Karpas-422 (cell line): ENCODE measurements around the gene HS6ST1. TPM values are rescaled to one million over a fixed set of nuclear protein-coding genes. Genes with fewer than 3 reads are reported as not detected.
"Not testable (repeated sequence)": the region's sequence is repeated elsewhere in the genome, so short reads cannot be mapped to it uniquely, and the experiment has no call there.

Experiments
- DNase-seq: peaks from one replicate; pipeline ENCODE4 v3.0.0-alpha.2; 2015
- H2AFZ ChIP-seq: fragments of 200-600 bp; sonication (generic); 2 replicates; pipeline ENCODE4 v1.6.1; 2014; ENCODE audit warnings: antibody characterized with exemption, low read length, mixed read lengths
- H3K27ac ChIP-seq: fragments of 200-600 bp; sonication (generic); 2 replicates; pipeline ENCODE4 v1.5.1; 2014; ENCODE audit warnings: mild to moderate bottlenecking, low read length, moderate library complexity
- H3K27me3 ChIP-seq: fragments of 200-600 bp; sonication (generic); 2 replicates; pipeline ENCODE4 v1.6.1; 2014; ENCODE audit warnings: low read length, mixed read lengths
- H3K36me3 ChIP-seq: fragments of 200-600 bp; sonication (generic); 2 replicates; pipeline ENCODE4 v1.6.1; 2014; ENCODE audit warnings: low read length, mixed read lengths; ENCODE audit not compliant: insufficient read depth
- H3K4me1 ChIP-seq: fragments of 200-600 bp; sonication (generic); 2 replicates; pipeline ENCODE4 v1.6.1; 2014; ENCODE audit warnings: mild to moderate bottlenecking, low read length, mixed read lengths
- H3K4me2 ChIP-seq: fragments of 200-600 bp; sonication (generic); 2 replicates; pipeline ENCODE4 v1.6.1; 2014; ENCODE audit warnings: low read length, low read depth, mild to moderate bottlenecking; ENCODE audit not compliant: poor library complexity, severe bottlenecking
- H3K4me3 ChIP-seq: fragments of 200-600 bp; sonication (generic); 2 replicates; pipeline ENCODE4 v1.5.1; 2014; ENCODE audit warnings: mild to moderate bottlenecking, antibody characterized with exemption, low read length, mixed read lengths
- H3K79me2 ChIP-seq: fragments of 200-600 bp; sonication (generic); 2 replicates; pipeline ENCODE4 v1.6.1; 2014; ENCODE audit warnings: mild to moderate bottlenecking, low read length, mixed read lengths
- H3K9ac ChIP-seq: fragments of 200-600 bp; sonication (generic); 2 replicates; pipeline ENCODE4 v1.6.0; 2014; ENCODE audit warnings: low read length
- H3K9me2 ChIP-seq: fragments of 200-600 bp; sonication (generic), shearing (Covaris generic); replicated peaks from 2 replicates; pipeline ENCODE4 v1.6.0; 2014; ENCODE audit warnings: mild to moderate bottlenecking, low read length, moderate library complexity; ENCODE audit not compliant: insufficient read depth
- H3K9me3 ChIP-seq: fragments of 300-700, 200-600 bp; sonication (generic); 2 replicates; pipeline ENCODE4 v1.6.1; 2014; ENCODE audit warnings: low read length, mixed read lengths
- H4K20me1 ChIP-seq: fragments of 200-600 bp; sonication (generic); 2 replicates; pipeline ENCODE4 v1.6.1; 2014; ENCODE audit warnings: mild to moderate bottlenecking, antibody characterized with exemption, low read length, low read depth; ENCODE audit not compliant: insufficient read depth
- total RNA-seq: library from RNA; depleted of rRNA; stranded (reverse); fragments of >200 nt; shearing (Covaris generic); gene quantifications from 2 replicates; pipeline ENCODE4 v1.2.3, GENCODE V29; 2014; ENCODE audit warnings: low replicate concordance

Gene HS6ST1
- total RNA-seq, 1 experiment from 2014 or later: 3.3 TPM

GRCh38 chr2:128265608-128265993, 53.1 kb downstream of the HS6ST1 start:
- H4K20me1 ChIP-seq, H2AFZ ChIP-seq, H3K9me2 ChIP-seq, H3K4me1 ChIP-seq, DNase-seq, H3K27me3 ChIP-seq, H3K9ac ChIP-seq, H3K36me3 ChIP-seq, H3K4me2 ChIP-seq, H3K79me2 ChIP-seq, H3K9me3 ChIP-seq, H3K27ac ChIP-seq, H3K4me3 ChIP-seq: not testable (repeated sequence)

GRCh38 chr2:128264881-128265607, 53.6 kb downstream of the HS6ST1 start:
- H3K9me3 ChIP-seq: no peaks in the 10 kb centered on the region
- H2AFZ ChIP-seq: no peak overlapping the region
- H3K4me1 ChIP-seq: no peaks in the 10 kb centered on the region
- H3K79me2 ChIP-seq: no peaks in the 10 kb centered on the region
- no peaks in the 10 kb centered on the region for H3K27me3 ChIP-seq
- H3K9me2 ChIP-seq: no peaks in the 10 kb centered on the region
- no peaks in the 10 kb centered on the region for H4K20me1 ChIP-seq
- H3K27ac ChIP-seq: no peak overlapping the region
- no peak overlapping the region for H3K9ac ChIP-seq
- DNase-seq: no peak
- no peaks in the 10 kb centered on the region for H3K36me3 ChIP-seq
- no peak overlapping the region for H3K4me3 ChIP-seq
- no peak overlapping the region for H3K4me2 ChIP-seq

GRCh38 chr2:128263902-128264331, 54.8 kb downstream of the HS6ST1 start:
- Histone ChIP-seq H3K4me3 (no peak overlapping the region), H3K9ac (no peak overlapping the region), H3K9me3 (no peaks in the 10 kb centered on the region), H4K20me1 (no peaks in the 10 kb centered on the region), H3K79me2 (no peaks in the 10 kb centered on the region), H3K9me2 (no peaks in the 10 kb centered on the region), H3K27ac (no peak overlapping the region), H3K4me2 (no peak overlapping the region), H3K36me3 (no peaks in the 10 kb centered on the region), H2AFZ (no peak overlapping the region), H3K4me1 (no peaks in the 10 kb centered on the region), H3K27me3 (no peaks in the 10 kb centered on the region)
- no peak for DNase-seq

GRCh38 chr2:128262315-128263253, 56.1 kb downstream of the HS6ST1 start:
- no peak overlapping the region for H2AFZ ChIP-seq
- H3K79me2 ChIP-seq: no peaks in the 10 kb centered on the region
- H3K4me3 ChIP-seq: no peak overlapping the region
- no peaks in the 10 kb centered on the region for H3K9me2 ChIP-seq
- DNase-seq: no peak
- no peak overlapping the region for H3K4me2 ChIP-seq
- no peak overlapping the region for H3K27ac ChIP-seq
- H4K20me1 ChIP-seq: no peaks in the 10 kb centered on the region
- no peaks in the 10 kb centered on the region for H3K36me3 ChIP-seq
- H3K4me1 ChIP-seq: no peaks in the 10 kb centered on the region
- no peaks in the 10 kb centered on the region for H3K9me3 ChIP-seq
- no peaks in the 10 kb centered on the region for H3K27me3 ChIP-seq
- no peak overlapping the region for H3K9ac ChIP-seq

- no peaks in the 10 kb centered on the region for H3K36me3 ChIP-seq
- H3K27me3 ChIP-seq: no peaks in the 10 kb centered on the region
- no peaks in the 10 kb centered on the region for H3K9me3 ChIP-seq
- H3K9ac ChIP-seq: no peak overlapping the region
- no peak overlapping the region for H3K27ac ChIP-seq
- no peaks in the 10 kb centered on the region for H3K4me1 ChIP-seq
- no peak for DNase-seq
- H3K79me2 ChIP-seq: no peaks in the 10 kb centered on the region
- no peaks in the 10 kb centered on the region for H3K9me2 ChIP-seq
- no peak overlapping the region for H3K4me2 ChIP-seq
- H2AFZ ChIP-seq: no peak overlapping the region
- H4K20me1 ChIP-seq: no peaks in the 10 kb centered on the region
- H3K4me3 ChIP-seq: no peak overlapping the region
Observed at GRCh38 chr2:128261245-128262128, 57.2 kb downstream of the HS6ST1 start.

GRCh38 chr2:128260239-128261138, 58.2 kb downstream of the HS6ST1 start:
- no peak for DNase-seq
- Histone ChIP-seq H3K36me3 (no peaks in the 10 kb centered on the region), H3K9me2 (no peaks in the 10 kb centered on the region), H3K4me3 (no peak overlapping the region), H3K27ac (no peak overlapping the region), H3K27me3 (no peaks in the 10 kb centered on the region), H3K79me2 (no peaks in the 10 kb centered on the region), H3K9me3 (no peaks in the 10 kb centered on the region), H3K4me1 (no peaks in the 10 kb centered on the region), H4K20me1 (no peaks in the 10 kb centered on the region), H2AFZ (no peak overlapping the region), H3K9ac (no peak overlapping the region), H3K4me2 (no peak overlapping the region)

GRCh38 chr2:128259585-128259984, 59.1 kb downstream of the HS6ST1 start:
- H3K9me2 ChIP-seq: no peaks in the 10 kb centered on the region
- H3K4me2 ChIP-seq: no peak overlapping the region
- H3K27me3 ChIP-seq: no peaks in the 10 kb centered on the region
- H3K9me3 ChIP-seq: no peaks in the 10 kb centered on the region
- no peaks in the 10 kb centered on the region for H3K36me3 ChIP-seq
- H3K79me2 ChIP-seq: no peaks in the 10 kb centered on the region
- H2AFZ ChIP-seq: no peak overlapping the region
- no peaks in the 10 kb centered on the region for H3K4me1 ChIP-seq
- H3K4me3 ChIP-seq: no peak overlapping the region
- no peaks in the 10 kb centered on the region for H4K20me1 ChIP-seq
- no peak overlapping the region for H3K27ac ChIP-seq
- DNase-seq: no peak
- H3K9ac ChIP-seq: no peak overlapping the region
